ENCODE data around the gene RBM8A.

GRCh38 chr1:145897969-145898368 is 29.3 kb downstream of the RBM8A start:
- TF ChIP-seq, protein P1, sequence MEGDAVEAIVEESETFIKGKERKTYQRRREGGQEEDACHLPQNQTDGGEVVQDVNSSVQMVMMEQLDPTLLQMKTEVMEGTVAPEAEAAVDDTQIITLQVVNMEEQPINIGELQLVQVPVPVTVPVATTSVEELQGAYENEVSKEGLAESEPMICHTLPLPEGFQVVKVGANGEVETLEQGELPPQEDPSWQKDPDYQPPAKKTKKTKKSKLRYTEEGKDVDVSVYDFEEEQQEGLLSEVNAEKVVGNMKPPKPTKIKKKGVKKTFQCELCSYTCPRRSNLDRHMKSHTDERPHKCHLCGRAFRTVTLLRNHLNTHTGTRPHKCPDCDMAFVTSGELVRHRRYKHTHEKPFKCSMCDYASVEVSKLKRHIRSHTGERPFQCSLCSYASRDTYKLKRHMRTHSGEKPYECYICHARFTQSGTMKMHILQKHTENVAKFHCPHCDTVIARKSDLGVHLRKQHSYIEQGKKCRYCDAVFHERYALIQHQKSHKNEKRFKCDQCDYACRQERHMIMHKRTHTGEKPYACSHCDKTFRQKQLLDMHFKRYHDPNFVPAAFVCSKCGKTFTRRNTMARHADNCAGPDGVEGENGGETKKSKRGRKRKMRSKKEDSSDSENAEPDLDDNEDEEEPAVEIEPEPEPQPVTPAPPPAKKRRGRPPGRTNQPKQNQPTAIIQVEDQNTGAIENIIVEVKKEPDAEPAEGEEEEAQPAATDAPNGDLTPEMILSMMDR (IDR thresholded peaks at IDR 0.05), result no peak
- no peak for TF ChIP-seq POLR2A (IDR thresholded peaks at IDR 0.05)

Measured in uterus (tissue), 2 donors.